LNCaP clone FGC (cell line): Measurements from ENCODE around the gene UBAP1.

Experiments used
- DNase-seq: peaks from one replicate; pipeline ENCODE4 v3.0.0-alpha.2; 2011; ENCODE audit warnings: low read depth
- H3K4me3 ChIP-seq: 2 replicates; pipeline ENCODE4 v1.5.1; 2011; ENCODE audit warnings: mild to moderate bottlenecking, low read depth, low read length, control low read depth
- TF ChIP-seq, protein P1 (sequence below): IDR thresholded peaks from 2 replicates; pipeline ENCODE4 v1.5.1; 2012; ENCODE audit warnings: mild to moderate bottlenecking; ENCODE audit not compliant: control insufficient read depth, insufficient read depth; ENCODE audit errors: extremely low read depth

Gene UBAP1

GRCh38 chr9:34143116-34143515, 35.7 kb upstream of the UBAP1 start:
- no peak for DNase-seq
- no peak overlapping the region for H3K4me3 ChIP-seq
- TF ChIP-seq, protein P1, sequence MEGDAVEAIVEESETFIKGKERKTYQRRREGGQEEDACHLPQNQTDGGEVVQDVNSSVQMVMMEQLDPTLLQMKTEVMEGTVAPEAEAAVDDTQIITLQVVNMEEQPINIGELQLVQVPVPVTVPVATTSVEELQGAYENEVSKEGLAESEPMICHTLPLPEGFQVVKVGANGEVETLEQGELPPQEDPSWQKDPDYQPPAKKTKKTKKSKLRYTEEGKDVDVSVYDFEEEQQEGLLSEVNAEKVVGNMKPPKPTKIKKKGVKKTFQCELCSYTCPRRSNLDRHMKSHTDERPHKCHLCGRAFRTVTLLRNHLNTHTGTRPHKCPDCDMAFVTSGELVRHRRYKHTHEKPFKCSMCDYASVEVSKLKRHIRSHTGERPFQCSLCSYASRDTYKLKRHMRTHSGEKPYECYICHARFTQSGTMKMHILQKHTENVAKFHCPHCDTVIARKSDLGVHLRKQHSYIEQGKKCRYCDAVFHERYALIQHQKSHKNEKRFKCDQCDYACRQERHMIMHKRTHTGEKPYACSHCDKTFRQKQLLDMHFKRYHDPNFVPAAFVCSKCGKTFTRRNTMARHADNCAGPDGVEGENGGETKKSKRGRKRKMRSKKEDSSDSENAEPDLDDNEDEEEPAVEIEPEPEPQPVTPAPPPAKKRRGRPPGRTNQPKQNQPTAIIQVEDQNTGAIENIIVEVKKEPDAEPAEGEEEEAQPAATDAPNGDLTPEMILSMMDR = no peak

DNA sequence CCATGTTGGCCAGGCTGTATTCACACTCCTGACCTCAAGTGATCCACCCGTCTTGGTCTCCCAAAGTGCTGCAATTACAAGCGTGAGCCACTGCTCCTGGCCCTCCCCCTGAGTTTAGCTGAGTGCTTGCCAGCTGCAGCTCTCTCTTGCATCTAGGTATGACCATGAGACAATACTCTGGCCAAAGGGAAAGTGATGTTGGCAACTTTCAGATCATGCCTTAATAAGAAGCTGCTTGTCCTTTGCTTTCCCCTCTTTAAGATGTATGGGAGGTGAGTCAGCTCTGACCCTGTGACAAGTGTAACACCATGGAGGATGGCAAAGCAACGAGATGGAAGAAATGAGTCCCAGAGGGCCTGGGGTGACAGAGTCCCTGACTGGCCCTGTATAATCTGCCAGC, 33.7 kb upstream of the UBAP1 start:
- TF ChIP-seq, protein P1 = no peak
- no peak for DNase-seq
- no peak overlapping the region for H3K4me3 ChIP-seq

- TF ChIP-seq, protein P1 = no peak
Observed at GRCh38 chr9:34151398-34151797, 27.4 kb upstream of the UBAP1 start.

DNA sequence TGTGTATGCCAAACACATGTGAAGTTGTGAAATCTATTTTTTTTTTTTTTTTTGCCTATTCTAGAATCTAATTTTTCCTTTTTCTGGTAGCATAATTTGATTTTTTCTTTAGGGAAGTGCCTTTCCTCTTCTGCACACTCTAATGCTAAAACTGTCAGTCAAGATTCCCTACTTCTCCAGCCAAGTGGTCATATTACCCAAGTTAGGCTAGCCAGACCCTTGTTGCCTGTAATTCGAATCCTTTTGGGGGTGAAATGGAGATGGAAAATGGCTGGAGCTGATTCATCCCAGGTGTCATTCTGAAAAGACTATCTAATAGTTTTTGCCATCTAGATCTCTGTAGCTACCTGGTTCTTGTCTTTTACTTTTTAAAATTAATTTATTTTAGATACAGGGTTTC, 24.8 kb upstream of the UBAP1 start:
- DNase-seq = no peak
- TF ChIP-seq, protein P1 = no peak
- no peak overlapping the region for H3K4me3 ChIP-seq

More at GRCh38 chr9:34151398-34151797, 27.4 kb upstream of the UBAP1 start:
- H3K4me3 ChIP-seq = no peak overlapping the region
- no peak for DNase-seq

DNA sequence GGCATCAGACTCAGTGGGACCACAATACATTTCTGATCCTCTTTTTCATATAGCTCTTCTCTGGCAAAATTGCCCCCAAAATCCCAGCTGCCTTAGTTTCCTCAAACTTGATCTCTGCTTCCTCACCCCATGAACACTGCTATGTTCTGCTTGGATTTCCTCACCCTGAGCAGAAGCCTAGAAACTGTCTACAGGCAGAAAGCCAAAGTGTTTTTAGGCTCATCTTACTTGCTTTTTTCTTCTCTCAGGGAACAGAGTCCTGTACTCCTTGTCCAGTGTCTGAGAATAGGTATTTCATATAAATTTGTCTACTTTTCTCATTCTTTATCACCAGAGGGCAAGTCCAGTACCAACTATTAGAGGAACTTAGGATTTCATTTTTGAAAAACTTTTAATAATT, 21.5 kb upstream of the UBAP1 start:
- DNase-seq = no peak
- no peak overlapping the region for H3K4me3 ChIP-seq
- TF ChIP-seq, protein P1 = no peak

DNA sequence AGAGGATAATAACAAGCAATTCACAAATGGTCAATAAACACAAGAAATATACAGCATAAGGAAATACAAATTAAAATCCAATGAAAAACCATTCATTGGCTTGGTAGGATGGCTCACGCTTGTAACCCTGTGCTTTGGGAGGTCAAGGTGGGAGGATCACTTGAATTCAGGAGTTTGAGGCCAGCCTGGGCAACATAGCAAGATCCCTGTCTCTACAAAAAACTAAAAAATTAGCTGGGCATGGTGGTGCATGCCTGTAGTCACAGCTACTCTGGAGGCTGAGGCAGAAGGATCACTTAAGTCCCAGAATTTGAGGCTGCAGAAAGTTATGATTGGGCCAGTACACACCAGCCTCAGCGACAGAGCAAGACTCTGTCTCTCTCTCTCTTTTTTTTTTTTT, 20.9 kb upstream of the UBAP1 start:
- TF ChIP-seq, protein P1 = no peak
- no peak overlapping the region for H3K4me3 ChIP-seq
- DNase-seq = no peak

DNA sequence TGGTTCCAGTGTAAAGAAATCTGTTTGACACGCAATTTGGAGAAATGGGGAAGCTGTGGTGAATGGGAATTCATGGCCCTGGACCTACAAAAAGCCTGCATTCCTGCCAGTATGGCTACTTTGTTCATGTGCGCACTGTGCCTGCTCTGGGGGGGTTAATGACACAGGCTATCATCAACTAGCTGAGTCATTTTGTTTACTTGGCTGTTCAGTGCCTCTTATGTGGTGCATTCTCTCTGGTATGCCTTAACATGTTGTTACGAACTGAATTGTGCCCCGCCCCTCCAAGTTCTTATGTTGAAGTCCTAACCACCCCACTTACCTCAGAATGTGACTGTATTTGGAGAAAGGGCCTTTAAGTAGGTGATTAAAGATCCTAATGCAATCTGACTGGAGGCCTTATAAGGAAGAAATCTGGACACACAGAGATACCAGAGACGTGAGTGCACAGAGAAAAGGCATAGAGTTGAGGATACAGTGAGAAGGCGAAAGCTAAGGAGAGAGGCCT, 20.4 kb upstream of the UBAP1 start:
- no peak for DNase-seq

More for the DNA sequence above, 20.4 kb upstream of the UBAP1 start:
- TF ChIP-seq, protein P1 = no peak
- no peak overlapping the region for H3K4me3 ChIP-seq
